K562 (cell line): Measurements from ENCODE around the gene DENND6A. TPM values are rescaled to one million over a fixed set of nuclear protein-coding genes. Genes with fewer than 3 reads are reported as not detected.

Experiments
- CC2D1A ChIP-seq: fragments of 450-650 bp; IDR thresholded peaks from 2 replicates; pipeline ENCODE4 v1.6.1; 2017; ENCODE audit warnings: mild to moderate bottlenecking
- CHD2 ChIP-seq: IDR thresholded peaks from 2 replicates; pipeline ENCODE4 v1.6.1; 2011; ENCODE audit warnings: low read depth, low read length
- E2F8 ChIP-seq: fragments of 450-650 bp; IDR thresholded peaks from 2 replicates; pipeline ENCODE4 v1.7.1; 2018; ENCODE audit warnings: mild to moderate bottlenecking, low read depth; ENCODE audit not compliant: partially characterized antibody
- ESRRA ChIP-seq: fragments of 450-650 bp; IDR thresholded peaks from 2 replicates; pipeline ENCODE4 v1.6.1; 2014; ENCODE audit warnings: low read depth, mild to moderate bottlenecking, moderate library complexity, borderline replicate concordance
- GTF2B ChIP-seq: IDR thresholded peaks from 2 replicates; pipeline ENCODE4 v1.6.1; 2011; ENCODE audit not compliant: insufficient read length; ENCODE audit errors: extremely low read depth
- KAT7 ChIP-seq: sonication (generic); formaldehyde crosslinking; IDR thresholded peaks from 2 replicates; pipeline ENCODE4 v1.8.0; 2022; ENCODE audit warnings: missing genetic modification reagents, mild to moderate bottlenecking, borderline replicate concordance
- NRF1 ChIP-seq, 2 experiments: fragments of 450-650 bp; IDR thresholded peaks in 1 of 2; conservative IDR thresholded peaks in 1 of 2; 2 replicates each; pipeline ENCODE4 v1.6.1; 2014; ENCODE audit warnings: mild to moderate bottlenecking in 2 of 2
- POLR2A ChIP-seq: fragments of 450-650 bp; conservative IDR thresholded peaks from 2 replicates; pipeline ENCODE4 v1.6.1; 2016
- PTBP1 ChIP-seq: fragments of 200-400 bp; formaldehyde crosslinking; IDR thresholded peaks from 2 replicates; pipeline ENCODE4 v1.6.1; 2017; ENCODE audit warnings: low read depth, low read length
- SOX6 ChIP-seq: fragments of 450-650 bp; IDR thresholded peaks from 2 replicates; pipeline ENCODE4 v1.6.1; 2014; ENCODE audit warnings: mild to moderate bottlenecking
- ZBED1 ChIP-seq: IDR thresholded peaks from 2 replicates; pipeline ENCODE4 v1.6.1; 2014
- ZBTB11 ChIP-seq, 3 experiments: fragments of 200-800 bp in 1 of 3; fragments of 250-450 bp in 1 of 3; fragments of 450-650 bp in 1 of 3; sonication (Bioruptor Pico) in 1 of 3; sonication (Bioruptor generic) in 1 of 3; formaldehyde crosslinking in 1 of 3; IDR thresholded peaks; 2 replicates each; pipeline versions ENCODE4 v1.6.1 to v1.8.0; 2016 to 2022; ENCODE audit warnings: mild to moderate bottlenecking in 2 of 3, missing genetic modification characterization in 2 of 3, missing compliant biosample characterization in 1 of 3, moderate library complexity in 1 of 3
- ZC3H4 ChIP-seq: sonication (generic); formaldehyde crosslinking; IDR thresholded peaks from 2 replicates; pipeline ENCODE4 v1.9.0; 2021; ENCODE audit warnings: missing genetic modification reagents, borderline replicate concordance
- ZHX1 ChIP-seq: fragments of 150-350 bp; conservative IDR thresholded peaks from 2 replicates; pipeline ENCODE4 v1.6.1; 2014; ENCODE audit warnings: low read length
- ZNF639 ChIP-seq, 2 experiments: fragments of 200-800 bp in 1 of 2; sonication (Bioruptor generic) in 1 of 2; sonication (generic) in 1 of 2; formaldehyde crosslinking in 1 of 2; IDR thresholded peaks in 1 of 2; conservative IDR thresholded peaks in 1 of 2; 2 replicates each; pipeline versions ENCODE4 v1.5.0 to v1.6.1; 2016 to 2020; ENCODE audit warnings: missing compliant biosample characterization in 1 of 2, missing genetic modification characterization in 1 of 2, missing genetic modification reagents in 1 of 2
- polyA plus RNA-seq, 8 experiments: library from polyadenylated mRNA; depleted of rRNA in 4 of 8; stranded (reverse) in 5 of 8; unstranded in 3 of 8; fragments of >200 nt; fragmentation: Nextera tagmentation in 2 of 8; fragmentation: Illumina TruSeq in 1 of 8; extraction: Ambion mirVana in 2 of 8; extraction: Trizol in 1 of 8; gene quantifications; 2 replicates each; pipeline versions ENCODE4 v1.2.1 to v1.2.3, GENCODE V29; 2011 to 2014; ENCODE audit warnings: inconsistent platforms in 1 of 8, missing spikeins in 1 of 8
- total RNA-seq, 7 experiments: library from RNA; depleted of rRNA in 6 of 7; stranded (reverse); fragments of >200 nt in 6 of 7; fragmentation: Illumina TruSeq in 2 of 7; extraction: Trizol in 2 of 7; gene quantifications; 2 replicates each; pipeline versions ENCODE4 v1.2.1 to v1.2.3, GENCODE V29; 2011 to 2021; ENCODE audit warnings: low replicate concordance in 1 of 7

Gene DENND6A
- total and polyA plus RNA-seq, 9 of the 15 experiments (the other 6 are each of a cell fraction or from before 2014, with no cell fraction given) = 1.5 to 12.7 (median 7.1) TPM

GRCh38 chr3:57597127-57597923 lies 95.6 kb downstream of the DENND6A start, which contains the start of gene ARF4 (continued):
- TF ChIP-seq ZBTB11 (CRISPR knock-in tag; IDR thresholded peaks at IDR 0.05) = peak in 2 of 3 experiments; percentile 38 to 83; a peak in 3 of 6 replicates
- 0 out of 2 replicates have a peak, but pooled peaks have one; percentile 12 for TF ChIP-seq ZC3H4
- no peak for TF ChIP-seq ZHX1
- peak; percentile 33 for TF ChIP-seq GTF2B
- TF ChIP-seq E2F8 = peak; percentile 87
- peak; percentile 99 for TF ChIP-seq NRF1 (conservative IDR thresholded peaks at IDR 0.05 in 1 of 2, IDR thresholded peaks at IDR 0.05 in 1 of 2)
- TF ChIP-seq CHD2 = peak; percentile 74
- TF ChIP-seq KAT7 (CRISPR knock-in tag) = peak; percentile 92; the same call in 1 of the 2 replicates
- peak; percentile 24; the same call in 1 of the 2 replicates for TF ChIP-seq ESRRA
- 0 out of 2 replicates have a peak, but pooled peaks have one; percentile 40 for TF ChIP-seq ZBED1
- TF ChIP-seq CC2D1A = peak; percentile 55; the same call in 1 of the 2 replicates
- TF ChIP-seq PTBP1 = no peak
- peak; percentile 48; the same call in 1 of the 2 replicates for TF ChIP-seq SOX6
- TF ChIP-seq ZNF639 (CRISPR knock-in tag; conservative IDR thresholded peaks at IDR 0.05 in 1 of 2, IDR thresholded peaks at IDR 0.05 in 1 of 2) = peak in 1 of 2 experiments; percentile 51; a peak in 1 of 4 replicates
- peak; percentile 97 for TF ChIP-seq POLR2A
